Stimulated activated CD4-positive, alpha-beta T cell treated with anti-CD3 and anti-CD28 coated beads, Interleukin-1b, Interleukin-23, amount 100 ng/mL, for 1 hour (primary cell): ENCODE results near the gene DAPK1.
"Not testable (repeated sequence)": the region's sequence is repeated elsewhere in the genome, so short reads cannot be mapped to it uniquely, and the experiment has no call there.

Experiments
- DNase-seq, 2 donors: peaks; one replicate each; pipeline ENCODE4 v3.0.0-alpha.2; 2020; ENCODE audit warnings: low read depth in 2 of 2

Gene DAPK1

DNA sequence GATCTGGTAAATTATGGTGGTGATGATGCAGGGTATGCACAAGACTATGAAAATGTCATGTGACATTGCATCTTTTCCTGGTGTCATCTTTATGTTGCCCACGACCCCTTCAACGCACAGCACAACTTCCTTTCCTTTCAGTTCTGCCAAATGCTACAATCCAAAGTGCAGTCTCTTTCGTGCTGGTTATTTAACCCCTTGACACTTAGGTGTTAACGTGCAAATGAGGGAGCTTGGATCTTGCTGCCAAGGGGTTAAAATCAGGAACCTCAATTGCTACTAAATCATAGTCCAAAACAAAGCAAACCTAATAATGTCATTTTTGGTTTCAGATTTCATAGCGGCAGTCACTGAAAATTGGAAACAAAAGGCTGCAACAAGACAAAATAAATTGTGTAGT is 244.2 kb downstream of the DAPK1 start:
- no peak for DNase-seq

DNA sequence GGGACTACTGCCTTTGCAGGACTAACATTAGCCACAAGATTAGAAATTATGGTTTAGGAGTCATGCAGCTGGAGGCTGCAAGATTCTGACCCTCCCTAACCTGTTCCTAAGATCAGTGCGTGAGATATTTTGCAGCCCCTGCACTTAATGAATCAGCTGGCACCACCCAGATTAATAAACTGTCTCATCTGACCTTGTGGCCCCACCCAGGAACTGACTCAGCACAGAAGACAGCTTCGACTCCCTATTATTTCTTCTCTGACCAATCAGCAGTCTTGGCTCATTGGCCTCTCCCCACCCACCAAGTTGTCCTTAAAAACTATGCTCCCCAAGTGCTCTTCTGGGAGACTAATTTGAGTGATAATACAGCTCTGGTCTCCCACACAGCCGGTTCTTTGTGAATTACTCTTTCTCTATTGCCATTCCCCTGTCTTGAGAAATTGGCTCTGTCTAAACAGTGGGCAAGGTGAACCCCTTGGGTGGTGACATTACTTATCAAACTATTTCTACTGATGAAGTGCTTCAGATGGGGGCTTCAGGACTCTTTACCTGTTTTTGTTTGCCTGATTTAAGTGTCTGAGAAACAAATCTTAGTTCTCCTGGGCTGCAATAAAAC is 245.3 kb downstream of the DAPK1 start:
- no peak for DNase-seq

DNA sequence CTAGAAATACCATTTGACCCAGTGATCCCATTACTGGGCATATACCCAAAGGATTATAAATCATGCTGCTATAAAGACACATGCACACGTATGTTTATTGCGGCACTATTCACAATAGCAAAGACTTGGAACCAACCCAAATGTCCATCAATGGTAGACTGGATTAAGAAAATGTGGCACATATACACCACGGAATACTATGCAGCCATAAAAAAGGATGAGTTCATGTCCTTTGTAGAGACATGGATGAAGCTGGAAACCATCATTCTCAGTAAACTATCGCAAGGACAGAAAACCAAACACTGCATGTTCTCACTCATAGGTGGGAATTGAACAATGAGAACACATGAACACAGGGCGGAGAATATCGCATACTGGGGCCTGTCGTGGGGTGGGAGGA is 246.6 kb downstream of the DAPK1 start:
- not testable (repeated sequence) for DNase-seq

DNA sequence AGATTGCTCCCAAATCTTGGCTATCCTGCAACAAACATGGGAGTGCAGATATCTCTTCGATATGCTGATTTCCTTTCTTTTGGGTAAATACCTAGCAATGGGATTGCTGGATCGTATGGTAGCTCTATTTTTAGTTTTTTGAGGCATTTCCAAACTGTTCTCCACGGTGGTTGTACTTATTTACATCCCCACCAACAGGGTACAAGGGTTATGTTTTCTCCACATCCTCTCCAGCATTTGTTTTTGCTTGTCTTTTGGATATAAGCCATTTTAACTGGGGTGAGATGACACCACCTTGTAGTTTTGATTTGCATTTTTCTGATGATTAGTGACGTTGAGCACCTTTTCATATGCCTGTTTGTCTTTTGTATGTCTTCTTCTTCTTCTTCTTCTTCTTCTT is 248.5 kb downstream of the DAPK1 start:
- no peak for DNase-seq

DNA sequence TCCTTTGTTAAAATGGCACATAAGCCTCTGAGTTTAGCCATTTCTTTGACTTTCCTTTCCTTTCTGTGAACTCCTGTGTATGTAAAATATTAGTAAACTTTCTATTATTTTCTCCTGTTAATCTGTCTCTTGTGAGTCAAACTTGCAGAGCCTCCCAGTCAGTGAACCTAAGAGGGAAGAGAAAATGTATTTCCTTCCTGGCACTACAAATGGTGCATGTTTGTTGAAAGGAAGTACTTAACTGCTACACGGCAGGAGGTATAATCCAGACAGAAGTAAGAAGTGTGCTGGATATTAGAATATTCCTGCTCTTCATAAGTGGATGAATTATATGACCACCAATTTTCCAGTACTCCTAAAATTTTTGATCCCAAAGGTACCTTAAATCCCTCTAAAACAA is 251.2 kb downstream of the DAPK1 start:
- no peak for DNase-seq

DNA sequence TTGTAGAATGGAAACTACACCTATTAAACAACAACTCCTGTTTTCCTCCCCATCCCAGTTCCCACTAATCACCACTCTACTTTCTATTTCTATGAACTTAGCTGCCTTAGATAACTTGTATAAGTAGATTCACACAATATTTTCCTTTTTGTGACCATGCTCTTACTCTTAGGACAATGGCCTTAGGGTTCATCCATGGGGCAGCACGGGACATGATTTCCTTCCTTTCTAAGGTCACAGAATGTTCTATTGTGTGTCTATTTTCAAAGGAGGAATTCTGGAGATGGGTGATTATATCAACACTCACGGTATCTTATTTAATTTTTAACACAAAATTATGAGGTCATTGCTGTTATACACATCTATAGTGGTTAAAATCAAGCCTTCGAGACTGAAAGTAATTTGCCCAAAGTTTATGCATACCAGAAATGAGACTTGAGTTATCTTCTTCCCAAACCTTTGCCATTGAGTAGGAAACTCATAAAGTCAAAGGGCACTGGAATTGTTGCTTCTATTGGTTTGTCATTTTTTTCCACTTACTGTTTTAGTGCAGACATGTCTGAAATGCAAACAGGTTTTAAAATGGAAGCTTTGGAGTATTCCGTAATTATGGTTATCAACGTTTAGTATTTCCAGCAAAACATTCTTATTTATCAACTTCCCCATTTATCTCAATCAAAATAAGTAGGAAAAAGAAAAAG is 251.8 kb downstream of the DAPK1 start:
- no peak for DNase-seq

DNA sequence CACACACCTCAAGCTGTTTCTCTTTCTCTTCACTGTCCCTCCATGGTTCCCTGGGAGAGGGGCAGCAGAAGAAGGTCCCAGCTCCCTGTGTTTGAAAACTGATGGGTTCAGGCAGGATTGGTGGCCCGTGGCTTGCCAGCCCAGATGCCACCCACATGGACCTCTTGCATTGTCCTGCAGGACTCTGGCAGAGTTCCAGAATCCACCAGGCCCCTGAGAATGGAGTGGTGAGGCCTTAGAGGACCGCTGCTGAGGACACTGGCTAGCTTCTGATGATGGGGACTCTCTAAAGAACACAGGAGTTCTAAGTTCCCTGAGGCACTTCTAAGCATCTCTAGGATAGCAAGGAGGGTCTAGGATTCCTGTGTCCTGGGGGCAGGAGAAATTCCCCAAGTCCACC is 253.1 kb downstream of the DAPK1 start:
- DNase-seq: no peak

DNA sequence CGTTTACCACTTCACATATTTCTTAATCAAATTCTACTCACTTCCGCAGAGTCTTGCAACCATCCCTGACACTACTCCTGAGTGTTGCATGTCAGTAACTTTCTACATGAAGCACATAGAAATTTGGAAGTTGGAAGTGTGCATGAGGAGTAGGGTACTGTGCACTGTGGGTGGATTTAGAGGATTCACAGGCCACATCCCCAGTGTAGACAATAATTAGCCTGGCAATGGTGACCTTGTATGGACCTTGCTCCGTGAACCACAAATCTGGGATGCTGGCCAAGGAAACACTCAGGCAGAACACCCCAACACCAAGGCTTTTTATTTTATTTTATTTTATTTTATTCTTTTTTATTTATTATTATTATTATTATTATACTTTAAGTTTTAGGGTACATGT is 253.8 kb downstream of the DAPK1 start:
- DNase-seq: no peak

DNA sequence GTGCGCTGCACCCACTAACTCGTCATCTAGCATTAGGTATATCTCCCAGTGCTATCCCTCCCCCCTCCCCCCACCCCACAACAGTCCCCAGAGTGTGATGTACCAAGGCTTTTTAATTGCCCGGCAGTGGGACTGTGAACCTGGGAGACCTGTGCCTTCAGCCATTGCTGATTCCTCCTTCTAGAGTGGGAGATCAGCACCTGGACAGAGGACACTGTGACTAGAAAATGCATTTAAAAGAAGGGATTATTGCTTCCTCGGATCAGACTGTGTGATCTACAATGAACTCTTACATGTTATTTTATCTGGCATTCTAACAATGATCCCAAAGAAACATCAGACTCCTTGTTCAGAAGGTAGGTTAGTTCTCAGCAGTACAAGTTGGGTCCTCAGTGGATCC is 254.2 kb downstream of the DAPK1 start:
- DNase-seq: no peak

DNA sequence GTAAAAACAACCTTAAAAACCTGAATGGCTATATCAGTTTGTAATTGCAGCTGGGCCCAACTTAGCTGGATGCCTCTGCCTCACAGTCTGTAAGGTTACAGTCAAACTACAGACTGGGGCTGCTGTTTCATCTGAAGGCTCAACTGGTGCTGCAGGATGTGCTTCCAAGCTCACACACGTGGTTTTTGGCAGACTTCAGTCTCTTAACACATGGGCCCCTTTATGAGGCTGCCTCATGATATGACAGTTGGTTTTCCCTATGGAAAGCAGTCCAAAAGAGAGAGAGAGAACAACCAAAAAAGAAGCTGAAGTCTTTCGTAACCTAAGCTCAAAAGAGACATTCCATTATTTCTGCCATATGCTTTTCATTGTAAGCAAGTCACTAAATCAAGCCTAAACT is 255.6 kb downstream of the DAPK1 start:
- DNase-seq: no peak
